ENCODE results near the gene CIDEB.

Gene CIDEB

DNA sequence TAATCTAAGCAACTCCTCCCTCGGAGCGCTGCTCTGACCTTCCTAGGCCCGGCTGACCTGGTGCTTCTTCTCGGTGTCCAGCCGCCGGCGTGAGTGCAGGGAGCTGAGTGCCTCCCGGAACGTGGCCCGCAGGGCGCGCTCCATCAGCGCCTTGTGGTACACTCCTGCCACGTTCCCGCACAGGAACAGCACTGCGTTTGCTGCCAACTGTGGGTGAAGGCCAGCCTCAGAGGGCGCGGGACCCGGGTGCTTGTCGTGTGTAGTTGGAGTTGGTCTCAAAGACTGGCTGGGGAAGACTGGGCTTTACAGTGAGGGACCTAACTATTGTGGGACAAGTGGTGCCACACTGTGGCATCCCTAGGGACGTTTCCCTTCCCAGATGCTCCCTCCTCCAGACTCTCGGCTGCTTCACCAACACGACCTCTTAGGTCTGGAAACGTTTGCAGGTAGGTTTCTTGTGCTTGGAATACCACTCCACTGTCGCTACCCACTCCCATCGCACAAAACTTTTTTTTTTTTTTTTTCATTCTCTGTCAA is 24.0 kb upstream of the CIDEB start:
- DNase-seq: no peak

DNA sequence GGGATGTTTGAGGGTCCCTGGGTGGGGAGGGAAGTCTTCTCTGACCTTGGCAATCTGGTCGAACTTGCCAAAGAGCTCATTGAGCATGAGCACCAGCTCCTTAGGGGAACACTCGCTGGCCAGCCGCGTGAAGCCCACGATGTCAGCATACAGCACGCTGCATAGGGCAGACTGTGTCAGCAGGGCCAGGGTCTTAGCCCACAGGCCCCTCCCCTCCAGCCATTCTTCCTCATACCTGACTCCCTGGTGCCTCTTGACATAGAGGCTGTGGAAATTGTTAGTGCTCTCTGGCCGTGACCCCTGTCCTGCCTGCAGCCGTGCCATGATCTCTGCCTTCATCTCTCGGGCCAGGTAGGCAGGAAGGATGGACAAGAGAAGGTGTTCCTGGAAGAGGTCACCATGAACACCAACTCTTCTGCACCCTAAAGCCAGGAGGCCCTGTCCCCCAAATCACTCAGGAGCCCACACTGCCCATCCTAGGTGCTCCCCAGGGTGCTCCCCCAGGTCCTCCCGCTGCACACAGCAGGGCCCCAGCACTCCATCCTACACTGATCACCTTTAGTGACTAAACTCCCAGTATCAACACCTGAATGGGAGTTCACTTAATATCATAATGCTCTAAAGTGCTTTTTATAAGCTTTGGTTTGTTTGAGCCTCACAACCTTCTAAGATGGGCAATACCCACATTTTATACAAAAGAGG is 23.3 kb upstream of the CIDEB start:
- DNase-seq: no peak

DNA sequence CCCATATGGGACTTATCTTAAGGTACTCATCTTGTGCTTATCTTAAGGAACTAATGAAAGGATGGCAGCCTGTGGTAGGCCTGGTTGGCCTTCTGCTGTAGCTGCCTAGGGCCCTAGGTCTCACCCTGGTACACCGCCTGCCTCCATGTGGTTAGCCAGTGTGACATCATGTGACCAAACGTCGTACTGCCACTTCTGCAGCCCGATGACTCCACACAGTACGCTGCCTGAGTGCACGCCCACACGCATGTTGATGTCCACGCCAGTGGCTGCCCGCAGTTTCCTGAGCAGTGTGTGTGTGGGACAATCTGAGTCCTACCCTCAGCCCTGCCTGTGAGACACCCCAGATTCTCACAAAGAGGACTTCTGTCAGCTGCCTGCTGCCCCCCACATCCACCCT is 22.0 kb upstream of the CIDEB start:
- DNase-seq: peak; percentile 80

DNA sequence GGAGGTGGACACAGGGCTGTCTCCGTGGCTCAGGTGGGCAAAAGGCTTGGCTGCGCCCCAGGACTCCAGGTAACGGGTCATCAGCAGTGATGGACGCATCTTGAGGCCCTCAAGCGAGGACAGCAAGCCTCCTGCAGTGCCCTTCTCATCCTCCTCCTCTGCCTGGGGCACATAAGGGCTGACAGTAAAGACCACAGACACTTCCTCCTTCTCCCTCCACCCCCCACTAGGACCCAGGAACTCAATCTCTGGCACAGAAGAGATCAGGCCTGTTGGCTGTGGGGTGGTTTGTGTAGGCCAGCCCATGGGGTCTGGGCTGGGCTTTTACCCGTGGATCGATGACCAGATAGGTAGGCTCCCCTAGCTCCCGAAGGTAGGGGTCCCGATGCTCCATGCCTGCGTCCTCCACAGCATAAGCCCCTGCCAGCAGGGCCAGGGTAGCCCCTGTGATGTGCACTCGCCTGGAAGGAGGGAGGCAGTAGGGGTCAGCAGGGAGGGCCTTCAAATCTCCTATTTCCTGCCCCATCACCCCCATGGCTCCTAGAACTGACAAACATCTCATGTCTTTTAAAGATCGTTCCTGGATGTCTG is 21.4 kb upstream of the CIDEB start:
- DNase-seq: no peak

DNA sequence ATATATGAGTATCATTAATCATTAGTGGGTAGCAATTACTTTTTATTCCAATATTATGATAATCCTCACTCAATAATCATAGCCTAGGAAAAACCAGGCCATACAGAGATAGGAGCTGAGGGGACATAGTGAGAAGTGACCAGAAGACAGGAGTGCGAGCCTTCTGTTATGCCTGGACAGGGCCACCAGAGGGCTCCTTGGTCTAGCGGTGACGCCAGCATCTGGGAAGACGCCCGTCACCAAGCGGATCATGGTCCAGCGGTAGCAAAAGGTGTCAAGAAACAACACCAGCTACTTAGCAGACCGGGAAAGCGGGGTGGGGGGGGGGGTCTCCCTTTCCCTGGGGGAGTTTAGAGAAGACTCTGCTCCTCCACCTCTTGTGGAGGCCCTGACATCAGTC is 20.1 kb upstream of the CIDEB start:
- peak; percentile 43 for DNase-seq

DNA sequence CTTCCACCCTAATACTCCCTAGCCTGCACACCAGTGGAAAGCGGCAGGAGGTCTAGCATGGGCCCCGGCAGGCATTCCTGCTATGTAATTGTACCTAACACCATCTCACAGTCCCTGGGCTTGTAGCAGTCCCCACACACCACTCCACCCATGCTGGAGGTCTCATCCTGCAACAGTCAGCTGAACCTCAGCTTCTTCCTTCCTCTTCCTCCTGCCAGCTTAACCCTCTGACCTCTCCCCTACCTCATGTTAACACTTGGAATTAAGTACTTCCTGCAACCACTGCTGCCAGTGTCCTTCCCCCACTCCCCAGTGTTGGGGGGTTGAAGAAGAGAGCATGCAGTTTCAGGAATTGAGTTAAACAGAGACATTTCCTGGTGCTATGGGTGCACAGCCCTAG is 19.5 kb upstream of the CIDEB start:
- no peak for DNase-seq

DNA sequence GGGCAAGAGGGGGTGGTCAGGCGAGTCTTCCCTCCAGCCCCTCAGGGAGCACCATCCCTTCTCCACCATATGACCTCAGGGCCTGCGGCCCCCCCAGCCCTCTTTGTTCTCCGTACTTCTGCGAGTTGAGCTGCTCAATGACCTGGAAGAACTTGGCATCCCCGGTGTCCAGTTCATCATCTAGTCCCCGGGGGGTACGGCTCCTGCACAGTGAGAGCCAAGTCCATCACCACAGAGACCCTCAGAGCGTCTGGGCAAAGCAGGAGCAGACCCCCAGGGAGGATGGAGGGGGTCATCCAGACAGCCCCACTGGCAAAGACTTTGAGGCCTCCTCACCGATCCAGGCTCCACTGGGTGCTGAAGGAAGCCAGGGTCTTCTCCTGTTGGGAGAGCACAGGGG is 18.2 kb upstream of the CIDEB start:
- DNase-seq: no peak

DNA sequence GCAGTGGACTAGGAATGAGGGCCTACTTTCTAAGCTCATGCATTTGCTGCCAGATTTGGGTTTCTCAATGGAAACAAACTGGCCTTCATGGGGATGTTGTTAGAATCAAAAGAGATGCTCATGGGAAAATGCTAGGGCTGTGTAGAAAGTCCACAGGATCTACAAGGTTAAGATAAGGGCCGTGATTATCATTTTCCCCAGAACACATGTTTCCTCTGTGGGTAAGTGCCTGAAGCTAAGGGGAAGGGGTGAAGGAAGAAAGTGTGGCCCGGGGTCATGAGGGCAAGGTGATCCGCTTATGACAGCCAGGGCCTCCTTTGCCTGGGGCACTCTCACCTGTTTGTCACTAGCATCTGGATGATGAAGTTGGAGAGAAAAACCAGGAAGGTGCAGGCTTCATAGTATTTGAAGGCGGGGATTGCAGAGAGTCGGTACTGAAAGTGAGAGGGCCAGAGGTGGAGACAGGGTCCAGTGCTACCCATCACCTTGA is 17.3 kb upstream of the CIDEB start:
- no peak for DNase-seq

DNA sequence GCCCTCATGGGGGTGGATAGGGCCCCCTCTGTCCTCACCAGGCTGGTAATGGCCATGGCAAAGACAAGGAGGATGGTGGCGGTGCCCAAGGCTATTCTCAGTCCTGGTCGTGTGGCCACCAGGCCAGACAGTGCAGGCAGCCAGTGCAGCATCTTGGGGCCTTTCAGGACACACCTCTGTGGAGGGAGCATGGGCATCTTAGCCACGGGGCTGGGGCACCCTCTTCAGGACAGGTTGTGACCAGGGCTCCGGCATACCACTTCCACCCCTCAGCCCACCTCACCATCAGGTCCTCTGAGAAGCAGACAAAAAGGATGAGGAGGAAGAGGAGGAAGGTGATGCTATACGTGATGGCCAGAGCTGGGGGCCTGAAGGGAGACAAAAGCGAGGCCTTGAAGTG is 16.2 kb upstream of the CIDEB start:
- DNase-seq: no peak

DNA sequence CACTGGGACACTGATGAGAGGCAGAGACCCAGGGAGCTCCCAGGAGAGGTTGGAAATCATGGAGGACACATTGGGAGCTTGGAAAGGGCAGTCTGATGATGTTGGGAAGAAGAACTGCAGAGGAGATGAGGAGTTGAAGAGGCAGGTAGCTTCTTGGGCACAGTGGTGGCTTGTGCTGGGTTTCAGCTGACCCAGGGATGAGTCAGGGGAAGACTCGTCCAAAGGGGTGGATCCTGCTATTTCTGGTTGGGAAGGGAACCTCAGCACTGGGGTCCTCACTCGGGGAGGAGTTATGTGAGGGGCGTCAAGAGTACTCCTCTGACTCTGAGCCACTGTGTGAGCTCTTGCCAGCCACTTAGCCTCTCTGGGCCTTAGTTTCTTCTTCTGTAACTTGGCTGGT is 15.6 kb upstream of the CIDEB start:
- no peak for DNase-seq

DNA sequence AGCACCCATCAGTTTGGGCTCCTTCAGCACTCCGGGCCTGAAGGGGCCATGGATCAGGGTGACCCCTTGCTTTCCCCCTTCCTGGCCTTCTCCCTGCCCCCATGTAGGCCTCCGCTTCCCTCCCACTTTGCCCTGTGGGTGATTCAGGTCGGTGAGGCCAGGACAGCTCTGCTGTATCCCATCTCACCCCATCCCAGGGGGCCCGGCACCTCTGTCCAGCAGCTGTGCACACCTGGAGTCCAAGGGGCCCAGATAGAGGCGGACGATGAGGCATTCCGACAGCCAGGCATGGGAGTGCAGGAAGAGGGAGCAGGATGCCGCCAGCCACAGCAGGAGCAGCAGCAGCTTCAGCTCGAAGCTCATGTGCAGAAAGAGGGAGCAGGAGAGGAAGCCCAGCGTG is 14.9 kb upstream of the CIDEB start:
- DNase-seq: no peak

DNA sequence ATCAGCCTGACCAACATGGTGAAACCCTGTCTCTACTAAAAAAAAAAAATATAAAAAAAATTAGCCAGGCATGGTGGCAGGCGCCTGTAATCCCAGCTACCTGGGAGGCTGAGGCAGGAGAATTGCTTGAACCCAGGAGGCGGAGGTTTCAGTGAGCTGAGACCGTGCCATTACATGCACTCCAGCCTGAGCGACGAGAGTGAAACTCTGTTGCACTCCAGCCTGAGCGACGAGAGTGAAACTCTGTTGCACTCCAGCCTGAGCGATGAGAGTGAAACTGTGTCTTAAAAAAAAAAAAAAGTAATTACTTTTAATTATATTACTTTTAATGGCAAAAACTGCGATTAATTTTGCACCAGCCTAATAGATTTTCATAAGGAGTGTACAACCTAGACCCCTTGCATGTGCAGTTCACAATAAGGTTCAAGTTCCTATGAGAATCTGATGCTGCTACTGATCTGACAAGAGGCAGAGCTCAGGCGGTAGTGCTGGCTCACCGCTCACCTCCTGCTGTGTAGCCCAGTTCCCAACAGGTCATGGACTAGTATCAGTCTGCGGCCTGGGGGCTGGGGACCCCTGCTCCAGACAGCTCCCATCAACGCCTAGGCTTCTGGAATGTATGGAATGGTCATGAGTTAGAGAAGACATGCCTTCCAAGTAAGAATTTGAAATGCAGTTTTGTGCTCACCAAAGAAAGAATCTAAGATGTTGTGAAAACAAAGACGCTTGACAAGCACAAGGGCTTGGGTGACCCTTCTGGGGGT is 13.6 kb upstream of the CIDEB start:
- no peak for DNase-seq

DNA sequence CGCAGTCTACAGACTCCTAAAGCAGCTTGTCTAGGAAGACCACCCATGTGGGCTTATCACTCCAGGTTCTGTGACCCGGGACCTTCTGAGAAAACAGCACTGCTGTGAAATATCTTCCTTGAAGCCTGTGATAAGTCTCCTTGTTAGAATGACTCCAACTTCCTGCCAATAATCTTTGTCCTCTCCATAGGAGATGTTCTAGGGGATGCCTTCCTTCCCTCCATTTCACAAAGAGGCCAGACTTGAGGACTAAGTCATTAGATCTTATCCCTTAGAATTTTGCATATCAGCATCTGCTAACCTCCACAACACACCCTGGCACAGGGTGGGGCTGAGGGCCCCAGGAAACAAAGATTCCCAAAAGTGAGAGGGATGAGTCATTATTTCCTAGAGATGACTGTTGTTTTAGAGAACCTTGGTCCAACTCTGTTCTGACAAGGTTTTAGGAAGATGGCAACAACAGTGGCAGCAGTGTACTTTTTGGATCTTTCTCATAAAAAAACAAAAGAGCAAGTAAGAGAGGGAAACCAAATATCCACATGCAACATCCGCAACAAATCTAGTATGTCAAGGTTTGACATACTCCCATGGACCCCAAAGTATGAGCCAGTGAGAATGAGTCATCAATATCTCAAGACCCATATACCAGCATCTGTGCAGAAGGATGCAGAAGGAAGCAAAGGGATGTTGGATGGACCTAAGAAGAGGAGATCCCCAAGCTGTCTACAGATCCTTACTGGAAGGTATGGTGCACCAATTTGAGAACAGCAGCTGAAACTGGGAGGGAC is 9.6 kb upstream of the CIDEB start:
- no peak for DNase-seq

DNA sequence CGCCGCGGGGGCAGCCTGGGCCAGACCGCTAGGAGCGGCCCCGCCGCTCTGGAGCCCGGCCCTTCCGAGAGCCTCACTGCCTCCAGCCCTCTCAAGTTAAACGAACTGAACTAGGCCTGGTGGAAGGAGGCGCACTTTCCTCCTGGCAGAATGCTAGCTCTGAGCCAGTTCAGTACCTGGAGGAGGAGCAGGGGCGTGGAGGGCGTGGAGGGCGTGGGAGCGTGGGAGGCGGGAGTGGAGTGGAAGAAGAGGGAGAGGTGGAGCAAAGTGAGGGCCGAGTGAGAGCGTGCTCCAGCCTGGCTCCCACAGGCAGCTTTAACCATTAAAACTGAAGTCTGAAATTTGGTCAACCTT is 8.8 kb upstream of the CIDEB start:
- DNase-seq: no peak

DNA sequence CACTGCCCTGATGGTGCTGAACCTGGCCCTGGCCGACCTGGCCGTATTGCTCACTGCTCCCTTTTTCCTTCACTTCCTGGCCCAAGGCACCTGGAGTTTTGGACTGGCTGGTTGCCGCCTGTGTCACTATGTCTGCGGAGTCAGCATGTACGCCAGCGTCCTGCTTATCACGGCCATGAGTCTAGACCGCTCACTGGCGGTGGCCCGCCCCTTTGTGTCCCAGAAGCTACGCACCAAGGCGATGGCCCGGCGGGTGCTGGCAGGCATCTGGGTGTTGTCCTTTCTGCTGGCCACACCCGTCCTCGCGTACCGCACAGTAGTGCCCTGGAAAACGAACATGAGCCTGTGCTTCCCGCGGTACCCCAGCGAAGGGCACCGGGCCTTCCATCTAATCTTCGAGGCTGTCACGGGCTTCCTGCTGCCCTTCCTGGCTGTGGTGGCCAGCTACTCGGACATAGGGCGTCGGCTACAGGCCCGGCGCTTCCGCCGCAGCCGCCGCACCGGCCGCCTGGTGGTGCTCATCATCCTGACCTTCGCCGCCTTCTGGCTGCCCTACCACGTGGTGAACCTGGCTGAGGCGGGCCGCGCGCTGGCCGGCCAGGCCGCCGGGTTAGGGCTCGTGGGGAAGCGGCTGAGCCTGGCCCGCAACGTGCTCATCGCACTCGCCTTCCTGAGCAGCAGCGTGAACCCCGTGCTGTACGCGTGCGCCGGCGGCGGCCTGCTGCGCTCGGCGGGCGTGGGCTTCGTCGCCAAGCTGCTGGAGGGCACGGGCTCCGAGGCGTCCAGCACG is 8.2 kb upstream of the CIDEB start:
- DNase-seq: no peak

DNA sequence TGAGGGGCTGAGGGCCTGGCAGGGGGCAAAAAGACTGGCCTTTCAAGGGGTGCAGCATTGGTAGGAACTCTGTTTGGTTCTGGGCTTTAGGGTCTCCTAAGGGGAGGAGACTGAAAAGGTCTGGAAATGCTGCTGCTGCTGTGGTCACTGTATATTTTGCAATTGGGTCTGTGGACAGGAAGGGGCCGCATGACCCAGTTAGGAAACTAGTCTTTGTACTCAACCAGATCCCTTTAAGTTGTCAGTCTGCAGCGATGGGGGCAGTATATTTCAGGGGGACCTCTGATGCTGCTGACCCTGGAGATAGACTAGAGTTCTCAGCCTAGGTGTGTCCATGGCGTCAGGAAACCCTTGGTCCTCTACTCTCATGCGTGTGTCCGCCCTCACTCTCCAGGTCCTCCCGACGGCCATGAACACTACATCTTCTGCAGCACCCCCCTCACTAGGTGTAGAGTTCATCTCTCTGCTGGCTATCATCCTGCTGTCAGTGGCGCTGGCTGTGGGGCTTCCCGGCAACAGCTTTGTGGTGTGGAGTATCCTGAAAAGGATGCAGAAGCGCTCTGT is 7.5 kb upstream of the CIDEB start:
- no peak for DNase-seq

DNA sequence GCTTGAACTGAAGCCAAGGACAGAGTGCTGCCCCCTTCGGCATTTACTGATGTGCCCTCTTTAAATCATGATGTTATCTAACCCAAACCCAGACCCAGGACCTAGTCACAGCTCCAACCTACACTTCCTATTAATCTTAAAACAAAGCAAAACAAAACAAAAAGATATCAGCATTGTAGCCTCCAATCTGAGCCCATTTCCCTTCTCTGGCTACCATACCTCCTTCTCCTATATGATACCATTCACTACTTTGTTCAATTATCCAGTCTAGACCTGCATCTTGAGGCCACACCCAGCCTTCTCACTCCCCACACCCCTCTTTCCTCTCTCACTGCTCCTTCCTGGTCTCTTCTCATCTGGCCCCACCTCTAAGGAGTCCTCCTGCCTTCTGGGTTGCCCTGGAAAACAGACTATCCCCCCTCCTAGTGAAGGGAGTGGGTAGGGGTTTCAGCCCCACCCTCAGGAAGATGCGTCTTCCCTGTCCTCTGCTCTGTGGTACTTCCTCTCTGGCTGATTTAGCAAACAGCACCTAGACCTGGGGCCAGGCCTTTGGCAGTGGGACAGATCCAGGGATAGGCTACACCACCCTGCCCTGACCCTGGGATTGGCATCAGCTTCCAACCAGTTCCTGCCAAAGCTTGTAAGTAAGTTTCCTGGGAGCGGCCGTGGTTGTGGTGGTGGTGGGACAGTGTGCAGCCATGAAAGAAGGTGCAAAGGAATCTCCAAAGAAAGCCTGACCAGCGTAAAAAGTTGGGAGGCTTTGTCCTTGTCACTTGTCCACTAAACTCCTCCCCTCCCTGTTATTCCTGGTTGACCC is 6.8 kb upstream of the CIDEB start:
- DNase-seq: no peak

DNA sequence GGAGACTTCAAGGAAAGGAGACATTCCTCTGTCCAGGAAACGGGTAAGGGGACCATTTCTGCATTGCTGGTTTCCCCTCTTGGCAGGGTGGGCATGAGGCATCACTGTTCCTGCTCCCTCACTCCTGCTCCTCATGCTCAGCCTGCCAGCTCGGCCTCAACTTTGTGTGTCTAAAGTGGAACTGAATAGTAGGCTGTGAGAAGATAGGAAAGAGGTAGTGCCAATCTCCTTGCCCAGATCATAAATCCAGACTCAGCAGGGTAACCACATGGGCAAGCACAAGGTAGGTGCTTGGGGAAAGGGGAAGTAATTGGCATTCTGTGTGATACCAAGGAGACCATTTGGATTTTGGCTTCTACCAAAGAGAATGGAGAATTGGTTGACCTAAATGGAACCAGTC is 6.1 kb upstream of the CIDEB start:
- no peak for DNase-seq

DNA sequence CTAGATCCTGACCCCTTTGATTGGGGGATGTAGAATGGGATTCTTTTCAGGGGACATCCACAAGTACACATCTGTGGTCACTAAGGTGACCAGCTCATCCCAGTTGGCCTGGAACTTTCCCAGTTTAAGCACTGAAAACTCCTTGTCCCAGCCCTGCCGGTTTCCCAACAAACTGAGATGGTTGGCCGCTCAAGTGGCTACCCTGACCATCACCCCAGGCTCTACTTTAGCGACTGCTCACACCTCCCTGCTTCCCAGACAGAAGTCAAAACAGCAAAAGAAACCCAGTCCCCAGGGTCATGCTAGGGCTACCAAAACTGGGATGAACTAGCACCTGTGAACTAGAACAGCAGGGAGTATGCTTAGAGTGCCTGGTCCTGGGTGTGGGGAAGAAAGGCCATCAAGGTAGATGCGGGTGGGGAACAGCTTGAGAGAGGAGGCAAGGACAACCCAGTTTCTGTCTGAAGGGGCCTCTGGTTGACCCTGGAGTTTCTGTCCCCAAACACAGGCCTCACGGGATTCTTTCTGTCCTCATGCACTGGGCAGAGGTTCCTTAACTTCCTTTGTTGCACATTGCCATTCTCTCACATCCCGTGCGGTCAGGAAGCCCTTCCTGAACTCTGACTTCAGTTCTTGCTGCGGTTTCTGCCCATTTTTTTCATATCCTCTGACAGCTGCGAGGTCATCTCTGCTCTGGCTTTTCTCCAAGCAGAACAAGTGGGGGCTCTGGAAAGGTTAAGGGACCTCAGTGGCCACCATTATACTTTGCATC is 5.1 kb upstream of the CIDEB start:
- peak; percentile 72 for DNase-seq

All from activated CD4-positive, alpha-beta T cell treated with anti-CD3 and anti-CD28 coated beads, Interleukin-2, Interleukin-6, amounts not matched to agents 100 ng/mL and 50 ng/mL, durations not matched to agents 16 hours and 8 hours (primary cell).